K562 (cell line): Measurements from ENCODE around the gene GASK1A. TPM values are rescaled to one million over a fixed set of nuclear protein-coding genes. Genes with fewer than 3 reads are reported as not detected.

Experiments used
- ATAC-seq: fragments of 200-7000 bp; cut with Tn5 transposase; 3 replicates; pipeline ENCODE4 v1.9.1; 2020; ENCODE audit warnings: moderate library complexity
- BruUV-seq: library from RNA; stranded (reverse); fragments of 400-500 nt; replicated peaks from 2 replicates; lab custom pipeline; 2021; lab: Mats Ljungman, UMichigan
- CTCF ChIA-PET: fragments of 300-600 bp; formaldehyde crosslinking; extraction: SDS; loops from one replicate; lab custom pipeline; 2021; ENCODE audit warnings: low intra/inter-chr PET ratio; lab: Yijun Ruan, JAX
- POLR2A ChIA-PET: fragments of 300-600, 350-650 bp; sonication (Branson Sonifier 250); formaldehyde crosslinking; extraction: SDS; loops from one replicate; lab custom pipeline; 2021; ENCODE audit warnings: antibody characterized with exemption, inconsistent platforms; lab: Yijun Ruan, JAX
- DNase-seq, 4 experiments: peaks; one replicate each; pipeline versions ENCODE4 v3.0.0 to v3.0.0-alpha.2; 2011 to 2018; ENCODE audit warnings: low spot score in 3 of 4, mixed read lengths in 3 of 4; ENCODE audit errors: extremely low read depth in 1 of 4
- FAIRE-seq: peaks from 2 replicates; lab custom pipeline; 2011; peaks lifted over from hg19 to GRCh38; lab: Jason Lieb, UNC
- H2AFZ ChIP-seq: 2 replicates; pipeline ENCODE4 v1.6.0; 2011; ENCODE audit warnings: low read depth, low read length, control low read depth, inconsistent platforms
- H3K27ac ChIP-seq: fragments of 200-600 bp; 3 replicates; pipeline ENCODE4 v1.8.0; 2011; ENCODE audit warnings: low read depth, mild to moderate bottlenecking, control low read depth, inconsistent platforms, low read length, moderate library complexity, mixed read lengths; ENCODE audit errors: extremely low read depth
- H3K27me3 ChIP-seq, 2 experiments: fragments of 300-600 bp in 1 of 2; 2 replicates in 1 of 2; 3 replicates in 1 of 2; pipeline versions ENCODE4 v1.6.0 to v1.8.0; 2011; ENCODE audit warnings: inconsistent platforms in 2 of 2, low read length in 2 of 2, mild to moderate bottlenecking in 1 of 2, mixed read lengths in 1 of 2, moderate library complexity in 1 of 2; ENCODE audit not compliant: control insufficient read depth in 2 of 2, insufficient read depth in 2 of 2
- H3K36me3 ChIP-seq: fragments of 300-600 bp; 3 replicates; pipeline ENCODE4 v1.8.0; 2011; ENCODE audit warnings: mild to moderate bottlenecking, low read length, inconsistent platforms; ENCODE audit not compliant: control insufficient read depth, insufficient read depth
- H3K4me1 ChIP-seq, 2 experiments: fragments of 200-600 bp in 1 of 2; replicated peaks in 1 of 2; 2 replicates in 1 of 2; 3 replicates in 1 of 2; pipeline versions ENCODE4 v1.5.1 to v1.8.0; 2011; ENCODE audit warnings: inconsistent platforms in 2 of 2, low read length in 2 of 2, mild to moderate bottlenecking in 1 of 2, mixed read lengths in 1 of 2, moderate library complexity in 1 of 2; ENCODE audit not compliant: control insufficient read depth in 2 of 2, insufficient read depth in 2 of 2
- H3K4me2 ChIP-seq: 2 replicates; pipeline ENCODE4 v1.6.1; 2011; ENCODE audit warnings: low read length, control low read depth, inconsistent platforms, mixed read lengths; ENCODE audit not compliant: insufficient read depth
- H3K4me3 ChIP-seq: fragments of 200-600 bp; sonication (generic), shearing (Covaris generic); 2 replicates; pipeline ENCODE4 v1.5.1; 2016; ENCODE audit warnings: control low read depth, inconsistent platforms
- H3K79me2 ChIP-seq: fragments of 200-600 bp; 3 replicates; pipeline ENCODE4 v1.8.0; 2011; ENCODE audit warnings: low read length, inconsistent platforms; ENCODE audit not compliant: control insufficient read depth, insufficient read depth
- H3K9ac ChIP-seq, 2 experiments: 2 replicates each; pipeline versions ENCODE4 v1.6.0 to v1.6.1; 2011; ENCODE audit warnings: low read depth in 2 of 2, low read length in 2 of 2, control low read depth in 1 of 2, inconsistent platforms in 1 of 2, mild to moderate bottlenecking in 1 of 2, mixed read lengths in 1 of 2; ENCODE audit not compliant: insufficient read depth in 1 of 2
- H3K9me1 ChIP-seq: one replicate; pipeline ENCODE4 v1.6.0; 2011; ENCODE audit warnings: inconsistent platforms, mild to moderate bottlenecking, low read length, moderate library complexity; ENCODE audit not compliant: control insufficient read depth, insufficient read depth
- H3K9me3 ChIP-seq: replicated peaks from 2 replicates; pipeline ENCODE4 v1.5.1; 2011; ENCODE audit warnings: low read depth, low read length, inconsistent platforms; ENCODE audit not compliant: control insufficient read depth, insufficient read depth
- H4K20me1 ChIP-seq: replicated peaks from 2 replicates; pipeline ENCODE4 v1.6.1; 2011; ENCODE audit warnings: low read length, inconsistent platforms, mixed read lengths; ENCODE audit not compliant: control insufficient read depth, insufficient read depth
- ATF3 ChIP-seq, 2 experiments: fragments of 450-650 bp in 1 of 2; sonication (generic) in 1 of 2; formaldehyde crosslinking in 1 of 2; IDR thresholded peaks in 1 of 2; conservative IDR thresholded peaks in 1 of 2; 2 replicates each; pipeline versions ENCODE4 v1.6.1 to v1.8.1; 2016 to 2023; ENCODE audit warnings: mild to moderate bottlenecking in 2 of 2, moderate library complexity in 2 of 2, inconsistent platforms in 1 of 2, missing genetic modification reagents in 1 of 2
- CHCHD3 ChIP-seq: fragments of 250-450 bp; sonication (Bioruptor Pico); IDR thresholded peaks from 2 replicates; pipeline ENCODE4 v2.1.2; 2022; ENCODE audit warnings: mild to moderate bottlenecking
- DIDO1 ChIP-seq: fragments of 450-650 bp; IDR thresholded peaks from 2 replicates; pipeline ENCODE4 v1.6.1; 2016; ENCODE audit warnings: low read depth, missing biosample characterization, missing genetic modification characterization
- E2F5 ChIP-seq: sonication (generic); formaldehyde crosslinking; IDR thresholded peaks from 2 replicates; pipeline ENCODE4 v1.8.0; 2022; ENCODE audit warnings: mild to moderate bottlenecking, missing genetic modification reagents
- FOSL1 ChIP-seq: fragments of 200-800 bp; sonication (Bioruptor generic); conservative IDR thresholded peaks from 2 replicates; pipeline ENCODE4 v1.6.1; 2016; ENCODE audit warnings: missing genetic modification characterization, missing compliant biosample characterization
- HDAC8 ChIP-seq: fragments of 450-650 bp; IDR thresholded peaks from 2 replicates; pipeline ENCODE4 v1.6.1; 2016; ENCODE audit warnings: mild to moderate bottlenecking, missing genetic modification characterization, moderate library complexity, missing compliant biosample characterization
- SRSF3 ChIP-seq: fragments of 200-400 bp; formaldehyde crosslinking; IDR thresholded peaks from 2 replicates; pipeline ENCODE4 v1.6.1; 2016; ENCODE audit warnings: mild to moderate bottlenecking, low read length, moderate library complexity; ENCODE audit not compliant: insufficient read depth
- TFAP4 ChIP-seq: sonication (generic); formaldehyde crosslinking; IDR thresholded peaks from 2 replicates; pipeline ENCODE4 v1.8.0; 2022; ENCODE audit warnings: missing genetic modification reagents, mild to moderate bottlenecking, moderate library complexity, borderline replicate concordance
- ZNF766 ChIP-seq: fragments of 200-800 bp; sonication (Bioruptor generic); conservative IDR thresholded peaks from 2 replicates; pipeline ENCODE4 v1.6.1; 2016; ENCODE audit warnings: missing genetic modification characterization, missing compliant biosample characterization
- WGBS: fragments of 100-300 bp; shearing (Covaris generic); methylation state at CpG from one replicate; pipeline ENCODE4 v1.1.6; 2016; ENCODE audit warnings: low coverage, mixed read lengths; ENCODE audit not compliant: insufficient coverage; ENCODE audit errors: missing lambda C conversion rate; 5-methylcytosine and 5-hydroxymethylcytosine counted together
- in situ Hi-C: fragments of 300-500 bp; cut with MboI; formaldehyde crosslinking; loops from 4 replicates; pipeline ENCODE4 v1.15.0; 2018; ENCODE audit warnings: inconsistent platforms, mixed read lengths
- intact Hi-C: fragments of 100-400 bp; cut with micrococcal nuclease; formaldehyde crosslinking; loops from 2 replicates; pipeline ENCODE4 v1.14.2; 2022
- polyA plus RNA-seq, 8 experiments: library from polyadenylated mRNA; depleted of rRNA in 4 of 8; stranded (reverse) in 5 of 8; unstranded in 3 of 8; fragments of >200 nt; fragmentation: Nextera tagmentation in 2 of 8; fragmentation: Illumina TruSeq in 1 of 8; extraction: Ambion mirVana in 2 of 8; extraction: Trizol in 1 of 8; gene quantifications; 2 replicates each; pipeline versions ENCODE4 v1.2.1 to v1.2.3, GENCODE V29; 2011 to 2014; ENCODE audit warnings: inconsistent platforms in 1 of 8, missing spikeins in 1 of 8
- total RNA-seq, 7 experiments: library from RNA; depleted of rRNA in 6 of 7; stranded (reverse); fragments of >200 nt in 6 of 7; fragmentation: Illumina TruSeq in 2 of 7; extraction: Trizol in 2 of 7; gene quantifications; 2 replicates each; pipeline versions ENCODE4 v1.2.1 to v1.2.3, GENCODE V29; 2011 to 2021; ENCODE audit warnings: low replicate concordance in 1 of 7

Gene GASK1A
- total and polyA plus RNA-seq, 9 of the 15 experiments (the other 6 are each of a cell fraction or from before 2014, with no cell fraction given) = 0.04 to 0.11 (median 0.05) TPM; not detected in 5

- TF ChIP-seq ATF3 (IDR thresholded peaks at IDR 0.05) (peak; percentile 90), ATF3 (CRISPR knock-in tag; conservative IDR thresholded peaks at IDR 0.05) (0 out of 2 replicates have a peak, but pooled peaks have one; percentile 20), ZNF766 (CRISPR knock-in tag) (peak; percentile 87), FOSL1 (tag) (peak; percentile 84), DIDO1 (tag) (0 out of 2 replicates have a peak, but pooled peaks have one; percentile 43), SRSF3 (no peak), CHCHD3 (CRISPR knock-in tag) (no peak)
These were observed 107.5 kb downstream of the GASK1A start (continued) for GRCh38 chr3:43086460-43087165.

- in situ Hi-C loops = no loop called here
- ChIA-PET CTCF (no interaction called here), POLR2A (interaction anchor here (0.6 to 2.3 kb wide), 5 partner anchors 9 to 376 kb away, joined by 3 to 5 read pairs (median 3); no protein-coding TSS in a partner anchor)
- no peak overlapping the region for H3K9ac ChIP-seq
- H3K36me3 ChIP-seq = no peaks in the 10 kb centered on the region
- peaks cover 7% of the 10 kb centered on the region for H4K20me1 ChIP-seq
- intact Hi-C loops = no loop called here
- ATAC-seq (peak; percentile 78), DNase-seq (peak in 1 of 4 experiments; percentile 30), FAIRE-seq (peak; percentile 48)
- H3K27ac ChIP-seq = no peak overlapping the region
- no peaks in the 10 kb centered on the region for H3K27me3 ChIP-seq
- H3K4me1 ChIP-seq = peaks cover 0 to 10% of the 10 kb centered on the region in 2 experiments; a peak in 3 of 5 replicates
- H2AFZ ChIP-seq = no peak overlapping the region
- WGBS = 31% methylated on average over 5 of the region's 5 CpGs
- no peaks in the 10 kb centered on the region for H3K9me1 ChIP-seq
- no peak overlapping the region for H3K4me3 ChIP-seq
- no peaks in the 10 kb centered on the region for H3K79me2 ChIP-seq
- no TSS peak for BruUV-seq
- H3K9me3 ChIP-seq = no peaks in the 10 kb centered on the region
- no peak overlapping the region for H3K4me2 ChIP-seq
- TF ChIP-seq HDAC8 (tag) (no peak), E2F5 (CRISPR knock-in tag) (no peak), TFAP4 (CRISPR knock-in tag) (peak; percentile 45; the same call in 1 of the 2 replicates)
These were observed 108.2 kb downstream of the GASK1A start for GRCh38 chr3:43087249-43087776.
